ENCODE data around the gene RPS14. TPM values are rescaled to one million over a fixed set of nuclear protein-coding genes. Genes with fewer than 3 reads are reported as not detected.
A peak's percentile ranks its signal among the peaks of the same experiment; 100 is the strongest.

The RPS14 gene
- total and polyA plus RNA-seq, 9 of the 15 experiments (the other 6 are each of a cell fraction or from before 2014, with no cell fraction given), result 1,824 to 5,983 (median 3,017) TPM

- TF ChIP-seq HEY1 (CRISPR knock-in tag; IDR thresholded peaks at IDR 0.05; ENCODE audit: borderline replicate concordance), result no peak
Observed at GRCh38 chr5:150490296-150490669, 40.7 kb upstream of the RPS14 start (continued).

GRCh38 chr5:150489360-150490295, 40.1 kb upstream of the RPS14 start:
- Histone ChIP-seq H2AFZ (ENCODE audit: low read depth, low read length) (no peak overlapping the region), H3K79me2 (ENCODE audit: control insufficient read depth, insufficient read depth, low read length) (peaks cover 64% of the 10 kb centered on the region), H3K27me3 (ENCODE audit: control insufficient read depth in 2 of 2, insufficient read depth in 2 of 2, low read length in 2 of 2) (no peaks in the 10 kb centered on the region), H3K36me3 (ENCODE audit: control insufficient read depth, insufficient read depth, low read length) (peaks cover 21% of the 10 kb centered on the region; the same call in 2 of the 3 replicates), H3K27ac (ENCODE audit: extremely low read depth, low read depth, low read length) (no peak overlapping the region), H3K9ac (ENCODE audit: insufficient read depth in 1 of 2, low read depth in 2 of 2, low read length in 2 of 2) (peak overlapping the region in 1 of 2 experiments; percentile 77; a peak in 2 of 4 replicates), H3K4me3 (no peak overlapping the region), H3K9me3 (replicated peaks; ENCODE audit: control insufficient read depth, insufficient read depth, low read depth, low read length) (no peaks in the 10 kb centered on the region), H3K9me1 (ENCODE audit: control insufficient read depth, insufficient read depth, low read length) (no peaks in the 10 kb centered on the region), H3K4me2 (ENCODE audit: insufficient read depth, low read length) (peak overlapping the region; percentile 78; the same call in 1 of the 2 replicates), H3K4me1 (replicated peaks in 1 of 2; ENCODE audit: control insufficient read depth in 2 of 2, insufficient read depth in 2 of 2, low read length in 2 of 2) (peaks cover 43 to 54% of the 10 kb centered on the region in 2 experiments), H4K20me1 (replicated peaks; ENCODE audit: control insufficient read depth, insufficient read depth, low read length) (peaks cover 3% of the 10 kb centered on the region; the same call in 1 of the 2 replicates)
- intact Hi-C loops (cut with micrococcal nuclease) (loop anchor here (2.0 to 10.0 kb wide), 4 partner anchors 29 to 595 kb away; partner anchors contain the start of gene TNIP1), in situ Hi-C loops (cut with MboI) (no loop called here)
- POLR2A ChIA-PET, result interaction anchor here (0.5 to 5.0 kb wide), 5 partner anchors 11 to 79 kb away, joined by 3 to 57 read pairs (median 3); no protein-coding TSS in a partner anchor
- WGBS (ENCODE audit: insufficient coverage, low coverage, missing lambda C conversion rate), result 77% methylated on average over 8 of the region's 9 CpGs
- no peak for DNase-seq (ENCODE audit: extremely low read depth in 1 of 4, low spot score in 3 of 4)
- no TSS peak for BruUV-seq (replicated peaks)
- FAIRE-seq, result no peak
- CTCF ChIA-PET (ENCODE audit: low intra/inter-chr PET ratio), result no interaction called here
- no peak for ATAC-seq
- TF ChIP-seq JUNB (CRISPR knock-in tag; conservative IDR thresholded peaks at IDR 0.05), result no peak
- no peak for TF ChIP-seq ZNF431 (CRISPR knock-in tag; IDR thresholded peaks at IDR 0.05)
- TF ChIP-seq ZNF583 (CRISPR knock-in tag; IDR thresholded peaks at IDR 0.05), result no peak
- no peak for TF ChIP-seq ZNF444 (CRISPR knock-in tag; IDR thresholded peaks at IDR 0.05)
- no peak for TF ChIP-seq SMAD3 (CRISPR knock-in tag; conservative IDR thresholded peaks at IDR 0.05)
- TF ChIP-seq GATA2 (CRISPR knock-in tag; IDR thresholded peaks at IDR 0.05), result no peak
- TF ChIP-seq ZFP91 (CRISPR knock-in tag; IDR thresholded peaks at IDR 0.05), result no peak
- TF ChIP-seq NEUROD1 (IDR thresholded peaks at IDR 0.05; ENCODE audit: borderline replicate concordance, low read depth, low read length, partially characterized antibody), result no peak
- TF ChIP-seq CCNT2 (IDR thresholded peaks at IDR 0.05; ENCODE audit: borderline replicate concordance, extremely low read depth, insufficient read length, low read depth, low read length), result no peak
- TF ChIP-seq EP400 (IDR thresholded peaks at IDR 0.05), result no peak
- no peak for TF ChIP-seq GATAD2A (IDR thresholded peaks at IDR 0.05)
- TF ChIP-seq ETV5 (CRISPR knock-in tag; IDR thresholded peaks at IDR 0.05; ENCODE audit: low read depth), result no peak
- TF ChIP-seq ILF3 (IDR thresholded peaks at IDR 0.05; ENCODE audit: borderline replicate concordance), result no peak
- no peak for TF ChIP-seq NCOA6 (IDR thresholded peaks at IDR 0.05)
